ENCODE results near the gene TMEM89.

- TF ChIP-seq POLR2A (IDR thresholded peaks at IDR 0.05; ENCODE audit: low read depth, low read length) (no peak), TAF1 (IDR thresholded peaks at IDR 0.05; ENCODE audit: borderline replicate concordance, low read depth, low read length) (no peak)
Measured at GRCh38 chr3:48576647-48577046, 44.9 kb downstream of the TMEM89 start.

Data from GM12892 (cell line).